Endometrial microvascular endothelial cells (primary cell): ENCODE measurements around the gene GPR61. TPM values are rescaled to one million over a fixed set of nuclear protein-coding genes. Genes with fewer than 3 reads are reported as not detected.

ENCODE experiments used
- in situ Hi-C: cut with HindIII; loops from 2 replicates; pipeline ENCODE4 v1.10.0; 2017; ENCODE audit warnings: low sequenced_read_pairs, low pct_unique_long_range_greater_than_20kb; ENCODE audit errors: inconsistent ontology term
- total RNA-seq: library from RNA; depleted of rRNA; stranded (reverse); fragments of >200 nt; gene quantifications from one replicate; pipeline ENCODE4 v1.2.3, GENCODE V29; 2015; ENCODE audit errors: inconsistent ontology term

The GPR61 gene
- total RNA-seq, 1 donor from 2014 or later, result not detected

- in situ Hi-C loops, result no loop called here
These were observed 17.8 kb downstream of the GPR61 start for GRCh38 chr1:109557520-109557919.

- in situ Hi-C loops, result no loop called here
These were observed 20.3 kb downstream of the GPR61 start for GRCh38 chr1:109559995-109560394.

GRCh38 chr1:109564194-109564878, 24.7 kb downstream of the GPR61 start:
- in situ Hi-C loops, result no loop called here

GRCh38 chr1:109565241-109565640, 25.6 kb downstream of the GPR61 start:
- in situ Hi-C loops, result no loop called here

DNA sequence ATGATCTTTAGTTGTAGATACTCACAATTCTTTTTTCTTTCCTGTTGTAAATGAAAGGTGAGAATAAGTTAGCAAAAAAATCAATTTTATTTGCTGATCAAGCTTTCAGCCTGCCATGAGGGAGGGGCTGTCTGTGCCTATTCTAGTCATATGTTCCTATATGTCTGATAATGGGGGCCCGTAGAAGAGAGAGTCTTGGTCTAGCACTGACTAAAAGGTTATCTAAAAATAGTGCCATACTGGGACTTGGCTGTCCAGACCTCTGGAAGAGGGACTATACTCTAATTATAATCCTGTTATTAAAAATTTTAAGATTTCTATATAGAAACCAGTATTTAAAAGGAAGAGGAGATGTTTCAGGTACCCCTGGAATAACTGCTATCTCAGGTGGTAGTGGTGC, 27.3 kb downstream of the GPR61 start:
- in situ Hi-C loops, result no loop called here

DNA sequence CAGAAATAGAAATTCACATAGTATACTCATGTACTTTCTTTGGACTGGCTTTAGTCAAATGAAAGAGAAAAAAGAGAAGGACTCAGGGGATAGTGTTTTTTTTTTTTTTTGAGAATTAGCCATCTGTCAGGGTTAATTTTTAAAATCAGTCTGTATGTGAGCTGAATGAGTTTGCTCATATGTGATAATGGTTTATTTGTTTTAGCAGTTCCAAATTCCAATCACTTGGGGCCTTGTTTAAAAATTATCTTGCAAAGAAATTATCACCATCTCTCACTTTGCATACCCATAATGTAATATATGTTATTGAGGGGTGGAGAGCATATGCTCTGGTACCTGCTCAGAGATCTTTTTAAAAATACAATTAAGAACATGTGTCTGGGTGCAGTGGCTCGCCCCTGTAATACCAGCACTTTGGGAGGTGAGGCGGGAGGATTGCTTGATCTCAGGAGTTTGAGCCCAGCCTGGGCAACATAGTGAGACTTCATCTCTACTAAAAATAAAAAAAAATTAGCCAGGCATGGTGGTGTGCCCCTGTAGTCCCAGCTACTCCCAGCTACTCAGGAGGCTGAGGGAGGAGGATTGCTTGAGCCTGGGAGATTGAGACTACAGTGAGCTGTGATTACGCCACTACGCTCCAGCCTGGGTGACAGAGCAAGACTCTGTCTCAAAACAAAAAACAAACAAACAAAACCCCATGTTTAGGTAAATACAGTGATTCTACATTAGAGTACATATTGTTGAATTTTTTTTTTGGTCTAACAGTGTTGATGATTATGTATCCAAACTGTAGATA, 28.4 kb downstream of the GPR61 start:
- in situ Hi-C loops, result no loop called here

DNA sequence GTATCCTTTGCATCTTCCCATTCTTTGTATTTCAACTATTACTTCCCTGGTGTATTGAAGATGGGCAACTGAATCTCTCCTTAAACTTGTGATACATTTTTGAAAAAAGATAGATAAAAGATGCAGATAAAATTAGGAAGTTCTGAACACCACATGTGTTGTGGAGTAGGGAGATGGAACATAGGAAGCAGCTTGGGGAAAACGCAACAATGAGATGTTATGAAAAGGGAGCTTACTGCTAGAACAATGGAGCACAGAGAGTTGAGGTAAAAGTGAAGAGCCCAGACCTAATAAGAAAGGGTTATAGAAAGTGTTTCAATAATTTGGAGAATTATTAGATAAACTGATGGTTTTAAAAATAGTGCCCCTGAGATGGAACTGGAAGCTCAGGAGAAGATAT, 29.7 kb downstream of the GPR61 start:
- in situ Hi-C loops, result no loop called here

DNA sequence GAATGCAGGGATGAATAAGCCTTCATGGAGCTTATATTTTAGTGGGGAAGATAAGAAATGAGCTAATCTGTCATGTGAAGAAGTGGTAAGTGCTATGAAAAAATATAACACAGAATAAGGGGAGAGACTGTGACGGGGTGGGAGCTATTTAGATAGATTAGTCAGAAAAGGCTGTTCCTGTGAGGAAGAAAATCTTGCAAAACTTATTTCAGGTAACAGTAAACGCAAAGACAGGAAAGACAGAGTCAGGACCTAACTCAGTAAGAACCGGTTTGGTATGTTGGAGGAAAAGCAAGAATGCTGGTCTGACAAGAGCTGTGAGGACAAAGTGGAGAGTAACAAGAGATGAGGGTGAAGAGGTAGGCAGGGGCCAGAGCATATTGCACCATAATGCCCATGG, 30.7 kb downstream of the GPR61 start:
- in situ Hi-C loops, result no loop called here

- in situ Hi-C loops, result no loop called here
These were observed 34.1 kb downstream of the GPR61 start for GRCh38 chr1:109573785-109574184.

GRCh38 chr1:109578947-109579443, 39.3 kb downstream of the GPR61 start:
- in situ Hi-C loops, result no loop called here

DNA sequence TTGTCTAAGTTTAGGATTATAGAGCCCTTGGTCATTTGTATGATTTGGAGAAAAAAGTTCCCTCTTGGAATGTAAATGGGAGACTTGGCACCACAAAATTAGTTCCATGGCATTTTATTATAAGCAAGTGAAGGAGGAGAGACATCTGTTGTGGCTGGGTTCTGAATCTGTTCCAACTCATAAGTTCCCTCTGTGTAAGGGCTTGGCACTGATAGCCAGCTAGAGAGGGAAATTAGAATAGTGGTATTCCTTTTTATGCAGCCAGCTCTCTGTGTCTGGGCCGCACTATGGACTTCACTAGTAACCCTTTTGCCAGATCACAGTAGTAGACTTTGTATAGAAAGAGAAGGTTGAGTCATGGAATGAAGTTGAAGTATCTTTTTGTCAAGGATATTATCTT, 39.8 kb downstream of the GPR61 start:
- in situ Hi-C loops, result no loop called here

DNA sequence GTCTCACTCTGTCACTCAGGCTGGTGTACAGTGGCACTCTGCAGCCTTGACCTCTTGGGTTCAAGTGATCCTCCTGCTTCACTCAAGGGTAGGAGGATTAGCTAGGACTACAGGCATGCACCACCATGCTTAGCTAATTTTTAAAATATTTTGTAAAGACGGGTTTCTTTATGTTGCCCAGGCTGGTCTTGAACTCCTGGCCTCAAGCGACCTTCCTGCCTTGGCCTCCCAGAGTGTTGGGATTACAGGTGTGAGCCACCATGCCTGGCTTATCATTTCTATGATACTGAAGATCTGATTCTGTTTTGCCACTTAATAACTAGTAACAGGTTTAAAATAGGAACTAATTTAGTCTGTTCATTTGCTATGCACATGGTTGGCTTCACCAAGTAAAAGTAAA, 42.3 kb downstream of the GPR61 start:
- in situ Hi-C loops, result no loop called here

- in situ Hi-C loops, result no loop called here
These were observed 45.1 kb downstream of the GPR61 start for GRCh38 chr1:109584766-109585165.

DNA sequence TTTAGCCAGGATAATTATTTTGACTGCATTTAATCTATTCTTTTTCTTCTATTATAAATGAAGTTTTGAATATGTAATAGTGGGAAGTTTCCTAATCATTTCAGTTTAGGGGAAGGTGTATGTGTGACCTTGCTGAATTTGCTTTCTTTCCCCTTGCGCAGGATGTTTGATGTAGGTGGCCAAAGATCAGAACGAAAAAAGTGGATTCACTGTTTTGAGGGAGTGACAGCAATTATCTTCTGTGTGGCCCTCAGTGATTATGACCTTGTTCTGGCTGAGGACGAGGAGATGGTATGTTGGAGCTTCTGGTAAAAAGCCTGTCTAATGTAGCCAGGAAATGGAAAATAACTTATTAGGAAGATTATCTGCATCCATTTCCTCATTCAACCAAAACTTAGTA, 46.4 kb downstream of the GPR61 start:
- in situ Hi-C loops, result no loop called here

- in situ Hi-C loops, result no loop called here
These were observed 49.5 kb downstream of the GPR61 start for GRCh38 chr1:109589177-109589576.

- in situ Hi-C loops, result no loop called here
These were observed 50.0 kb downstream of the GPR61 start for GRCh38 chr1:109589679-109590078.

DNA sequence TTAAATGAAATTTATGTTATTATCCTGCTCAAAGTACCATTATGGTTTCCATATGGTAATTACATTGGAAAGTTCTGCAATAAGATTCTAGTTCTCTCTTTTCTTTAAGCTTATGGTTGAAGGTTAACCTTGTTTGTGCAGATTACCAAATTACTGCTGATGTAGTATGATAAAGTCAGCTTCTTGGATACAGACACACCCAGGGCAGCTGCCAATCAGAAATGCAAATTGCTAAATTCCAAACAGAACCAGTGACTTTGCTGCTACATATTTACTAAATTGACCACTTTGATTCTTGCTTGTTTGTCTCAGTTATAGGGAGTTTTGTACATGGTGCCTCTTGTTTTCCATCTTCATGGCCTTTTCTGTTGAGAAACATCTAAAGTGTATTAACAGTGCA, 53.2 kb downstream of the GPR61 start:
- in situ Hi-C loops, result no loop called here

DNA sequence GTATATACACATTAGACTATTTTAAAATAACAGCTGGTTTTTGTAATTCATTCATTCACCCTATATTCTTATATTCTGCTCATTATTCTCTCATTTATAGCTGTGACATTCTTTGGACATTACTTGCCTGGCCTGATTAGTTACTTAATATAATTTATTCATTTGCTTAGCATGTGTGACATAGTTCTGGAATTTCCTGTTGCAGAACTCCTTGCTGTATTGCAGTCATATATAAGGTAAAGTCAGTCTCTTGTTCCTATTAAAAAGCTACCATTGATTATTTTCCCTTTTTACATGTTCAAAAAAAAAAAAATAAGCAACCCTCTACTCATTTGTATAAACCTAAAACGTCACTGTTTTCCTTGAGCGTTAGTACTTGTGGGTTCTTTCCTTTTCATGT, 55.9 kb downstream of the GPR61 start:
- in situ Hi-C loops, result no loop called here
